HepG2 (cell line): ENCODE measurements around the gene ABHD17A. TPM values are rescaled to one million over a fixed set of nuclear protein-coding genes. Genes with fewer than 3 reads are reported as not detected.

Experiments used
- KLF16 ChIP-seq, 2 experiments: sonication (generic) in 1 of 2; formaldehyde crosslinking in 1 of 2; IDR thresholded peaks; 2 replicates each; pipeline versions ENCODE4 v1.6.1 to v1.8.0; 2016 to 2023; ENCODE audit warnings: missing genetic modification reagents in 2 of 2, missing compliant biosample characterization in 1 of 2
- POLR2G ChIP-seq: fragments of 200-400 bp; formaldehyde crosslinking; IDR thresholded peaks from 2 replicates; pipeline ENCODE4 v1.6.1; 2018; ENCODE audit warnings: mild to moderate bottlenecking, low read depth, low read length, moderate library complexity
- SRSF9 ChIP-seq: fragments of 200-400 bp; formaldehyde crosslinking; IDR thresholded peaks from 2 replicates; pipeline ENCODE4 v1.6.1; 2018; ENCODE audit warnings: borderline replicate concordance, mild to moderate bottlenecking, low read depth, low read length; ENCODE audit not compliant: insufficient read depth, poor library complexity, severe bottlenecking
- WIZ ChIP-seq: sonication (generic); formaldehyde crosslinking; IDR thresholded peaks from 2 replicates; pipeline ENCODE4 v1.5.1; 2020; ENCODE audit warnings: mild to moderate bottlenecking, missing genetic modification reagents
- ZFP62 ChIP-seq: sonication (generic); formaldehyde crosslinking; IDR thresholded peaks from 2 replicates; pipeline ENCODE4 v1.4.0; 2020; ENCODE audit warnings: missing genetic modification reagents
- polyA plus RNA-seq, 8 experiments: library from polyadenylated mRNA; depleted of rRNA in 3 of 8; stranded (reverse) in 7 of 8; unstranded in 1 of 8; fragments of >200 nt; fragmentation: Illumina TruSeq in 4 of 8; extraction: Trizol in 4 of 8; gene quantifications; 2 replicates each; pipeline versions ENCODE4 v1.2.1 to v1.2.3, GENCODE V29; 2011 to 2016; ENCODE audit warnings: low read depth in 4 of 8, missing spikeins in 1 of 8, mixed read lengths in 1 of 8; ENCODE audit not compliant: insufficient read depth in 1 of 8
- total RNA-seq, 5 experiments: library from RNA; depleted of rRNA; stranded (reverse); fragments of >200 nt; fragmentation: Illumina TruSeq; extraction: Trizol; gene quantifications; 2 replicates each; pipeline ENCODE4 v1.2.3, GENCODE V29; 2016; ENCODE audit warnings: low read depth in 1 of 5
- TF ChIP-seq, protein P1 (sequence below): fragments of 450-650 bp; IDR thresholded peaks from 2 replicates; pipeline ENCODE4 v1.6.1; 2017; ENCODE audit warnings: mild to moderate bottlenecking
- TF ChIP-seq, protein P2 (sequence below): sonication (generic); formaldehyde crosslinking; IDR thresholded peaks from 2 replicates; pipeline ENCODE4 v1.5.1; 2020; ENCODE audit warnings: missing genetic modification reagents, mild to moderate bottlenecking, borderline replicate concordance
- TF ChIP-seq, protein P3 (sequence below), 2 experiments: IDR thresholded peaks; 2 replicates each; pipeline ENCODE4 v1.6.1; 2011 to 2012; ENCODE audit warnings: low read length in 2 of 2, borderline replicate concordance in 1 of 2, low read depth in 1 of 2, mild to moderate bottlenecking in 1 of 2, moderate library complexity in 1 of 2
- TF ChIP-seq, protein P4 (sequence below): sonication (generic); formaldehyde crosslinking; IDR thresholded peaks from 2 replicates; pipeline ENCODE4 v1.4.0; 2020; ENCODE audit warnings: mild to moderate bottlenecking, low read depth, missing genetic modification reagents
- TF ChIP-seq, protein P5 (sequence below): sonication (generic); formaldehyde crosslinking; conservative IDR thresholded peaks from 2 replicates; pipeline ENCODE4 v1.4.0; 2020; ENCODE audit warnings: missing genetic modification reagents

Gene ABHD17A
- total and polyA plus RNA-seq, 2 of the 13 experiments (the other 11 are each of a cell fraction or from before 2014, with no cell fraction given), result 27.7 to 40.8 TPM

DNA sequence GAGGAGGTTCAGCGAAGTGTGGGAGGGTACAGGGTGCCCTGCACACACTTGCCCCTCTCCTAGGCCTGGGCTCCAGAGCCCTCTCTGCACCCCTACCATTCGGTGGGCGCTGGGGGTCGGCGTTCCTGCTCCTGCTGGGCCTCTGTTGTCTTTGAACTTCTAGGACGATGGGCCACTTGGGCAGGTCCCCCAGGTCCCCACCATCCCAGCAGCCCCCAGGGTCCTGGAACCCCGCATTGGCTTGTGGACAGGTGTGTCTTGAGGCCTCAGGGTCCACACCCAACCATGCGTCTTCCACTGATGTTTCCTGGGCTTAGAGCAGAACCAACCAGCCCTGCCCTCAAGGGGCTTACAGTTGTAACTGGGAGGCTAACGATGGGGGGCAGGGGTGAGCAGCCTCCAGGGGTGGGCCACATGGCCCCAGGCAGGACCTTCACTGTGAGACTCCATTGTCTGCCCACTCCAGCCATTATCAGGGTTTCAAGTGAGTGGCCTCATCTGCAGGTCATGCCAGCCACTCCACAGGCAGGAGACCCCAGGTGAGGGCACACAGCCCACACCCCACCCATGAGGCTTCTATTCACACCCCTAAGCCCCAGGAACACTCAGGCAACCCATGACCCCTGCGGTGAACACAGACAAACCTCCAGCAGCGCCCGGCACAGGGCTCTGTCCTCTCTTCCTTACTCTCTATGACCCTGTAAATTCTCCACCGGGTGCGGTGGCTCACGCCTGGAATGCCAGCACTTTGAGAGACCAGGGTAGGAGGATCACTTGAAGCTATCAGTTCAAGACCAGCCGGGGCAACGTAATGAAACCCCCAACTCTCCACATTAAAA lies 19.9 kb downstream of the ABHD17A start (continued):
- TF ChIP-seq, protein P1, sequence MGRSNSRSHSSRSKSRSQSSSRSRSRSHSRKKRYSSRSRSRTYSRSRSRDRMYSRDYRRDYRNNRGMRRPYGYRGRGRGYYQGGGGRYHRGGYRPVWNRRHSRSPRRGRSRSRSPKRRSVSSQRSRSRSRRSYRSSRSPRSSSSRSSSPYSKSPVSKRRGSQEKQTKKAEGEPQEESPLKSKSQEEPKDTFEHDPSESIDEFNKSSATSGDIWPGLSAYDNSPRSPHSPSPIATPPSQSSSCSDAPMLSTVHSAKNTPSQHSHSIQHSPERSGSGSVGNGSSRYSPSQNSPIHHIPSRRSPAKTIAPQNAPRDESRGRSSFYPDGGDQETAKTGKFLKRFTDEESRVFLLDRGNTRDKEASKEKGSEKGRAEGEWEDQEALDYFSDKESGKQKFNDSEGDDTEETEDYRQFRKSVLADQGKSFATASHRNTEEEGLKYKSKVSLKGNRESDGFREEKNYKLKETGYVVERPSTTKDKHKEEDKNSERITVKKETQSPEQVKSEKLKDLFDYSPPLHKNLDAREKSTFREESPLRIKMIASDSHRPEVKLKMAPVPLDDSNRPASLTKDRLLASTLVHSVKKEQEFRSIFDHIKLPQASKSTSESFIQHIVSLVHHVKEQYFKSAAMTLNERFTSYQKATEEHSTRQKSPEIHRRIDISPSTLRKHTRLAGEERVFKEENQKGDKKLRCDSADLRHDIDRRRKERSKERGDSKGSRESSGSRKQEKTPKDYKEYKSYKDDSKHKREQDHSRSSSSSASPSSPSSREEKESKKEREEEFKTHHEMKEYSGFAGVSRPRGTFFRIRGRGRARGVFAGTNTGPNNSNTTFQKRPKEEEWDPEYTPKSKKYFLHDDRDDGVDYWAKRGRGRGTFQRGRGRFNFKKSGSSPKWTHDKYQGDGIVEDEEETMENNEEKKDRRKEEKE, result no peak
- TF ChIP-seq, protein P2, sequence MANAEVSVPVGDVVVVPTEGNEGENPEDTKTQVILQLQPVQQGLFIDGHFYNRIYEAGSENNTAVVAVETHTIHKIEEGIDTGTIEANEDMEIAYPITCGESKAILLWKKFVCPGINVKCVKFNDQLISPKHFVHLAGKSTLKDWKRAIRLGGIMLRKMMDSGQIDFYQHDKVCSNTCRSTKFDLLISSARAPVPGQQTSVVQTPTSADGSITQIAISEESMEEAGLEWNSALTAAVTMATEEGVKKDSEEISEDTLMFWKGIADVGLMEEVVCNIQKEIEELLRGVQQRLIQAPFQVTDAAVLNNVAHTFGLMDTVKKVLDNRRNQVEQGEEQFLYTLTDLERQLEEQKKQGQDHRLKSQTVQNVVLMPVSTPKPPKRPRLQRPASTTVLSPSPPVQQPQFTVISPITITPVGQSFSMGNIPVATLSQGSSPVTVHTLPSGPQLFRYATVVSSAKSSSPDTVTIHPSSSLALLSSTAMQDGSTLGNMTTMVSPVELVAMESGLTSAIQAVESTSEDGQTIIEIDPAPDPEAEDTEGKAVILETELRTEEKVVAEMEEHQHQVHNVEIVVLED, result no peak
- TF ChIP-seq SRSF9, result no peak
- TF ChIP-seq, protein P3, sequence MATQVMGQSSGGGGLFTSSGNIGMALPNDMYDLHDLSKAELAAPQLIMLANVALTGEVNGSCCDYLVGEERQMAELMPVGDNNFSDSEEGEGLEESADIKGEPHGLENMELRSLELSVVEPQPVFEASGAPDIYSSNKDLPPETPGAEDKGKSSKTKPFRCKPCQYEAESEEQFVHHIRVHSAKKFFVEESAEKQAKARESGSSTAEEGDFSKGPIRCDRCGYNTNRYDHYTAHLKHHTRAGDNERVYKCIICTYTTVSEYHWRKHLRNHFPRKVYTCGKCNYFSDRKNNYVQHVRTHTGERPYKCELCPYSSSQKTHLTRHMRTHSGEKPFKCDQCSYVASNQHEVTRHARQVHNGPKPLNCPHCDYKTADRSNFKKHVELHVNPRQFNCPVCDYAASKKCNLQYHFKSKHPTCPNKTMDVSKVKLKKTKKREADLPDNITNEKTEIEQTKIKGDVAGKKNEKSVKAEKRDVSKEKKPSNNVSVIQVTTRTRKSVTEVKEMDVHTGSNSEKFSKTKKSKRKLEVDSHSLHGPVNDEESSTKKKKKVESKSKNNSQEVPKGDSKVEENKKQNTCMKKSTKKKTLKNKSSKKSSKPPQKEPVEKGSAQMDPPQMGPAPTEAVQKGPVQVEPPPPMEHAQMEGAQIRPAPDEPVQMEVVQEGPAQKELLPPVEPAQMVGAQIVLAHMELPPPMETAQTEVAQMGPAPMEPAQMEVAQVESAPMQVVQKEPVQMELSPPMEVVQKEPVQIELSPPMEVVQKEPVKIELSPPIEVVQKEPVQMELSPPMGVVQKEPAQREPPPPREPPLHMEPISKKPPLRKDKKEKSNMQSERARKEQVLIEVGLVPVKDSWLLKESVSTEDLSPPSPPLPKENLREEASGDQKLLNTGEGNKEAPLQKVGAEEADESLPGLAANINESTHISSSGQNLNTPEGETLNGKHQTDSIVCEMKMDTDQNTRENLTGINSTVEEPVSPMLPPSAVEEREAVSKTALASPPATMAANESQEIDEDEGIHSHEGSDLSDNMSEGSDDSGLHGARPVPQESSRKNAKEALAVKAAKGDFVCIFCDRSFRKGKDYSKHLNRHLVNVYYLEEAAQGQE (IDR thresholded peaks at IDR 0.05; ENCODE audit: borderline replicate concordance in 1 of 2, low read depth in 1 of 2, low read length in 2 of 2), result no peak
- TF ChIP-seq POLR2G, result 0 out of 2 replicates have a peak, but pooled peaks have one; percentile 9
- no peak for TF ChIP-seq ZFP62 (CRISPR knock-in tag)
- TF ChIP-seq KLF16 (CRISPR knock-in tag; IDR thresholded peaks at IDR 0.05), result no peak
- TF ChIP-seq, protein P4, sequence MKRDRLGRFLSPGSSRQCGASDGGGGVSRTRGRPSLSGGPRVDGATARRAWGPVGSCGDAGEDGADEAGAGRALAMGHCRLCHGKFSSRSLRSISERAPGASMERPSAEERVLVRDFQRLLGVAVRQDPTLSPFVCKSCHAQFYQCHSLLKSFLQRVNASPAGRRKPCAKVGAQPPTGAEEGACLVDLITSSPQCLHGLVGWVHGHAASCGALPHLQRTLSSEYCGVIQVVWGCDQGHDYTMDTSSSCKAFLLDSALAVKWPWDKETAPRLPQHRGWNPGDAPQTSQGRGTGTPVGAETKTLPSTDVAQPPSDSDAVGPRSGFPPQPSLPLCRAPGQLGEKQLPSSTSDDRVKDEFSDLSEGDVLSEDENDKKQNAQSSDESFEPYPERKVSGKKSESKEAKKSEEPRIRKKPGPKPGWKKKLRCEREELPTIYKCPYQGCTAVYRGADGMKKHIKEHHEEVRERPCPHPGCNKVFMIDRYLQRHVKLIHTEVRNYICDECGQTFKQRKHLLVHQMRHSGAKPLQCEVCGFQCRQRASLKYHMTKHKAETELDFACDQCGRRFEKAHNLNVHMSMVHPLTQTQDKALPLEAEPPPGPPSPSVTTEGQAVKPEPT (CRISPR knock-in tag), result no peak
- no peak for TF ChIP-seq WIZ
- TF ChIP-seq, protein P5, sequence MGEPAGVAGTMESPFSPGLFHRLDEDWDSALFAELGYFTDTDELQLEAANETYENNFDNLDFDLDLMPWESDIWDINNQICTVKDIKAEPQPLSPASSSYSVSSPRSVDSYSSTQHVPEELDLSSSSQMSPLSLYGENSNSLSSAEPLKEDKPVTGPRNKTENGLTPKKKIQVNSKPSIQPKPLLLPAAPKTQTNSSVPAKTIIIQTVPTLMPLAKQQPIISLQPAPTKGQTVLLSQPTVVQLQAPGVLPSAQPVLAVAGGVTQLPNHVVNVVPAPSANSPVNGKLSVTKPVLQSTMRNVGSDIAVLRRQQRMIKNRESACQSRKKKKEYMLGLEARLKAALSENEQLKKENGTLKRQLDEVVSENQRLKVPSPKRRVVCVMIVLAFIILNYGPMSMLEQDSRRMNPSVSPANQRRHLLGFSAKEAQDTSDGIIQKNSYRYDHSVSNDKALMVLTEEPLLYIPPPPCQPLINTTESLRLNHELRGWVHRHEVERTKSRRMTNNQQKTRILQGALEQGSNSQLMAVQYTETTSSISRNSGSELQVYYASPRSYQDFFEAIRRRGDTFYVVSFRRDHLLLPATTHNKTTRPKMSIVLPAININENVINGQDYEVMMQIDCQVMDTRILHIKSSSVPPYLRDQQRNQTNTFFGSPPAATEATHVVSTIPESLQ, result no peak
